H1 (cell line): ENCODE measurements around the gene OTOF.

ENCODE experiments used
- CHD1 ChIP-seq: IDR thresholded peaks from 2 replicates; pipeline ENCODE4 v1.6.1; 2012; ENCODE audit warnings: low read depth, low read length, improper control_type of control experiment
- EGR1 ChIP-seq: IDR thresholded peaks from 2 replicates; pipeline ENCODE4 v1.6.1; 2011; ENCODE audit warnings: low read depth, low read length, borderline replicate concordance
- EP300 ChIP-seq, 2 experiments: IDR thresholded peaks; 1 replicate in 1 of 2; 2 replicates in 1 of 2; pipeline ENCODE4 v1.6.1; 2011 to 2012; ENCODE audit warnings: low read depth in 2 of 2, low read length in 2 of 2, mild to moderate bottlenecking in 2 of 2, borderline replicate concordance in 1 of 2, inconsistent platforms in 1 of 2, moderate library complexity in 1 of 2
- FOSL1 ChIP-seq: IDR thresholded peaks from 2 replicates; pipeline ENCODE4 v1.6.1; 2011; ENCODE audit warnings: mild to moderate bottlenecking, low read depth, low read length, moderate library complexity; ENCODE audit not compliant: insufficient read depth
- HDAC6 ChIP-seq: IDR thresholded peaks from one replicate; pipeline ENCODE4 v1.7.1; 2012; ENCODE audit warnings: low read depth, mild to moderate bottlenecking, inconsistent platforms, low read length, moderate library complexity
- JUND ChIP-seq: IDR thresholded peaks from 2 replicates; pipeline ENCODE4 v1.6.1; 2011; ENCODE audit warnings: mild to moderate bottlenecking, improper control_type of control experiment, low read length
- KDM5A ChIP-seq: fragments of 200-600 bp; IDR thresholded peaks from 2 replicates; pipeline ENCODE4 v1.7.1; 2012; ENCODE audit warnings: mild to moderate bottlenecking, low read length, inconsistent platforms, mixed read lengths
- POLR2A ChIP-seq, 2 experiments: IDR thresholded peaks; 1 replicate in 1 of 2; 2 replicates in 1 of 2; pipeline ENCODE4 v1.6.1; 2011; ENCODE audit warnings: low read depth in 2 of 2, low read length in 2 of 2, mild to moderate bottlenecking in 2 of 2; ENCODE audit errors: control extremely low read depth in 1 of 2
- RFX5 ChIP-seq: IDR thresholded peaks from 2 replicates; pipeline ENCODE4 v1.6.1; 2011; ENCODE audit warnings: low read depth, low read length, improper control_type of control experiment, borderline replicate concordance
- SP4 ChIP-seq: IDR thresholded peaks from 2 replicates; pipeline ENCODE4 v1.6.1; 2012; ENCODE audit warnings: low read length, inconsistent platforms
- SRF ChIP-seq: IDR thresholded peaks from 2 replicates; pipeline ENCODE4 v1.6.1; 2011; ENCODE audit warnings: mild to moderate bottlenecking, low read depth, low read length, moderate library complexity
- TCF12 ChIP-seq: IDR thresholded peaks from 2 replicates; pipeline ENCODE4 v1.6.1; 2011; ENCODE audit warnings: low read depth, mild to moderate bottlenecking, low read length
- YY1 ChIP-seq: IDR thresholded peaks from 2 replicates; pipeline ENCODE4 v1.6.1; 2011; ENCODE audit warnings: low read depth, mild to moderate bottlenecking, low read length
- TF ChIP-seq, protein P1 (sequence below), 3 experiments: IDR thresholded peaks; 1 replicate in 2 of 3; 2 replicates in 1 of 3; pipeline versions ENCODE4 v1.5.1 to v1.6.1; 2011; ENCODE audit warnings: low read length in 3 of 3, mild to moderate bottlenecking in 3 of 3, inconsistent platforms in 2 of 3, low read depth in 1 of 3, moderate library complexity in 1 of 3; ENCODE audit not compliant: insufficient read depth in 1 of 3; ENCODE audit errors: control extremely low read depth in 1 of 3

DNA sequence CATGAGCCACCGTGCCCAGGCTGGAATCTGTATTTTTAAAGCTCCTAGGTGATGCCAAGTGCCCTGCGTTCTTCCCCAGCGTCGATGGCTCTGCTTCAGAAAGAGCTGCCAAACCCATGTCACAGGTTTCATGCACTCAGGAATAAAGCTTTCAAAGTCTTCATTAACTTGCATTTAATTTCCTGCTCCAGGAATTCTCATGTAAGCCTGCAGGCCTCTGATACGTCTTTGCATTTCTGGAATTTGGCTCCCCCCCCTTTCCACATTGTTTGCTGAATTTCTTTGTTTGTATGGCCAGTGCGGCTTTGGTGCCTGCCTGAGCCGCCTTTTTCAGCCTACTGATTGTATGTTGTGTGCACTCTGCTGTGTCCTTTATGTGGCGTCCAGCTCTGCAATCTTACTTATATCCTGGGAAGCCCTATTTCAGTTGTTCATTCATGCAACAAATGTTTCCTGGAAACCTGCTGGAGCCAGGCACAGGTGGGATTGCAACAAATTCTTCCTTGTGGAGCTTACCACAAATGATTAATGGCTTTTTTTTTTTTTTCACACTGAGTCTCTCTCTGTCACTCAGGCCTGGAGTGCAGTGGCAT is 17.9 kb upstream of the OTOF start:
- TF ChIP-seq POLR2A (IDR thresholded peaks at IDR 0.05; ENCODE audit: control extremely low read depth in 1 of 2, low read depth in 2 of 2, low read length in 2 of 2) (no peak), FOSL1 (no peak), SP4 (no peak), EP300 (IDR thresholded peaks at IDR 0.05; ENCODE audit: borderline replicate concordance in 1 of 2, low read depth in 2 of 2, low read length in 2 of 2) (no peak), HDAC6 (no peak), CHD1 (no peak), RFX5 (no peak), KDM5A (no peak), EGR1 (no peak), YY1 (no peak), TCF12 (no peak), SRF (no peak), JUND (no peak)
- TF ChIP-seq, protein P1, sequence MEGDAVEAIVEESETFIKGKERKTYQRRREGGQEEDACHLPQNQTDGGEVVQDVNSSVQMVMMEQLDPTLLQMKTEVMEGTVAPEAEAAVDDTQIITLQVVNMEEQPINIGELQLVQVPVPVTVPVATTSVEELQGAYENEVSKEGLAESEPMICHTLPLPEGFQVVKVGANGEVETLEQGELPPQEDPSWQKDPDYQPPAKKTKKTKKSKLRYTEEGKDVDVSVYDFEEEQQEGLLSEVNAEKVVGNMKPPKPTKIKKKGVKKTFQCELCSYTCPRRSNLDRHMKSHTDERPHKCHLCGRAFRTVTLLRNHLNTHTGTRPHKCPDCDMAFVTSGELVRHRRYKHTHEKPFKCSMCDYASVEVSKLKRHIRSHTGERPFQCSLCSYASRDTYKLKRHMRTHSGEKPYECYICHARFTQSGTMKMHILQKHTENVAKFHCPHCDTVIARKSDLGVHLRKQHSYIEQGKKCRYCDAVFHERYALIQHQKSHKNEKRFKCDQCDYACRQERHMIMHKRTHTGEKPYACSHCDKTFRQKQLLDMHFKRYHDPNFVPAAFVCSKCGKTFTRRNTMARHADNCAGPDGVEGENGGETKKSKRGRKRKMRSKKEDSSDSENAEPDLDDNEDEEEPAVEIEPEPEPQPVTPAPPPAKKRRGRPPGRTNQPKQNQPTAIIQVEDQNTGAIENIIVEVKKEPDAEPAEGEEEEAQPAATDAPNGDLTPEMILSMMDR (IDR thresholded peaks at IDR 0.05; ENCODE audit: control extremely low read depth in 1 of 3, insufficient read depth in 1 of 3, low read depth in 1 of 3, low read length in 3 of 3): no peak
